Colon (tissue), 2 donors: ENCODE data around the gene CHRNE.
"Not testable (repeated sequence)": the region's sequence is repeated elsewhere in the genome, so short reads cannot be mapped to it uniquely, and the experiment has no call there.

ENCODE experiments used
- FAIRE-seq: peaks from 2 replicates; lab custom pipeline; 2012; peaks lifted over from hg19 to GRCh38; lab: Jason Lieb, UNC
- donor health status: control.
- donor health status: control.

CHRNE gene

DNA sequence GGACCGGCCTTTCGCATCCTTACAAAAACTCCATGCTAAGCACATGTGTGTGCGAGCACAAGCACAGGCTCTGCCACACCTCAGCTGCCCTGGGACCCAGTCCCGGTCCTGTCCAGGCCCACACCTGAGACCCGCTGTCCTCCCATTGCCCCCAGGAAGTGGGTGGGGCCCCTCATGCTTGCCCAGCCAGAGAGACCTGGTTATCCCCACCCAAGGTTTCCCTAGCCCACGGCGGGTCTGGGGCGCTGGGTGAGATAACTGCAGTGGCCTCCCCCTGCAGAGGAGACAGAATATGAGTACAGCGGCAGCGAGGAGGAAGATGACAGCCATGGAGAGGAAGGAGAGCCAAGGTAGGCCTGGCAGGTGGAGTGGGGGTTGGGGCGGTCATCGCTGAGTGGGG is 16.1 kb downstream of the CHRNE start:
- FAIRE-seq: no peak

DNA sequence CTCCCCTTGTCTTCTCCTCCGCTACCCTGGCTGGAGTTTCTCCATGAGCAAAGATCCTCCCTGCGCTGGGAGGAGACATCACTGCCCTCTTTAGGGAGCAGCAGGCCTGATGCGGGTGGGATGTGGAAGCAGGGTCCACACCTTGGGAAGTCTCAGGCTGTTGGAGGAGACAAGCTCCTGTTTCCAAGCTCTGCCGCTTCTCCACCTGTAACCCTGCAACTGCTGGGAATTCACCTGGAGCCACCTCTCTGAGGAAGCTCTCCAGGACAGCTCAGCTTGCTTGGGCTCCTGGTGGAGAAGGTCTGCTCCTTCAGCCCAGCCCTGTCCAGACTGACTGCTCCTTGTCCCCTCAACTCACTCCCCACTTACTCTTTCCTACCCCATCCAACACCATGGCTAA is 18.4 kb downstream of the CHRNE start:
- FAIRE-seq: no peak

DNA sequence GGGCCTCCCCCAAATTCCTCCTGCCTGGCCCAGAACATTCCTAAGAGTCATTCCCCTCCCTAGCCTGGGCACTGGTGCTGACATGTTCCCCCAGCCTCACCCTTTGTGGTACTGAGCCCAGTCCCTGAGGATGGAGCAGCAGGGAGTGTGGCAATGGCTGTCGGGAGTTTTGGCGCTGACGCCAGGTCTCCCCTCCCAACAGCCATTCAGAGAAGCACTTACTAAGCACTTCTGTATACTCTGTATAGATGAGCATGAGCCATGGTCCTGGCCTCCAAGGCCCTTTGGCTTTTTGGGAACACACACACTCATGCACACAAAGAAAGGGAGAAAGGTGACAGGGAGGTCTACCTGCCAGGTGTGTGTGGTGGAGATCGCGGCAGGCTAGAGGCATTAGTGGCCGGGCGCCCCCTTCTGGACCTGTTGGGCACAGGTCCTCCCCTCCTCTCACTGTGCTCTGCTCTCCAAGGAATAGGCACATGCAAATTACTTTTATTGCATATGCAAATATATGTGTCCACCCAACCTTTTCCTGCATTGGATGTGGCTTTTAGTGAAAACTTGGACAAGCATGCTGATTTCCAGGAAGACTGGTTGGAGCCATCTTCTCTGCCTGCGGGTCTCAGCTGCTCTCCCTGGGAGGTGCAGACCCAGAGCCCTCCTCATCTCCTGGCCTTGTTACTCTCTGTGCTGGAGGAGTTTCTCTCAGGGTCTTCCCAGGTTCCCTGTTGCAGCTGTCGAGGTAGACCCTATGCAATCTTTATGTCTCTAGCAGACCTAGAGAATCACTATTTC is 20.9 kb downstream of the CHRNE start:
- FAIRE-seq: no peak

- FAIRE-seq: no peak
Measured at GRCh38 chr17:4880857-4881256, 22.0 kb downstream of the CHRNE start.

DNA sequence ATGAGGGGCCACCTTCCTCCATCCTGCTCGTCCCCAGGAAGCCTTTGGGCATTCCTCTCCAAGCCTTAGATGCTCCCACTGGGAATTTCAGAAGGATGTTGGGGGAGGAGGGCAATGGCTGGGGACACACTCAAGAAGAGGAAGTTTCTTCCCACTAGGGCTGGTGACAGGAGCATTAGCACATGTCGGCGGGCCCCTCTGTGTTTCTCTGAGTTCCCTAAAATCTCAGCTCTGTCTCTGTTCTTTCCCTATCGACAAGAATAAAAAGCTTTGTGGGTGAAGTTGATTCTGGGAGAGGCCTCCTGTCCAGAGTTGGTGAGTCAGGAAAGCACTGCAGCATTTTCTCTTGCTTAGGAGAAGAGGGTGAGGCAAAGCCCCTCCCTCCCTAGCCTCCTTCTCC is 23.3 kb downstream of the CHRNE start:
- FAIRE-seq: no peak

DNA sequence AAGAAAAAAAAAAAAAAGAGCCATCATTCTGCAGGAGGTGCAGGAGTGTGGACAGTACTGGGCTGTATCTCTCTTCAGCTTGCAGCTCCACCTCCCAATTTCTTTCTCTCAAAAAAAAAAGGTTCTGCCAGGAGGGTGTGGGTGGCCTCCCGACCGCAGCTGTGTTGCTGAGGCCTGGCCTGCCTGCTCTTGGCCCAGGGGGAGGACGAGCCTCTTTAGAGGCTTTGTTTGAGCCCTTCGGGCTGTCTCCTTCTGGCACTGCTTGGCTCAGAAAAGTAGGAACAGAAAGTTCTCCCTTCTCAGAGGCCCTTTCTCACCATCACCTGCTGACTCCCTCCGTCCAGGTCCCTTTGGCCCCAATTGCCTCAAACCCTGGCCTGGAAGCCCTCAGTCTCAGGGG is 25.8 kb downstream of the CHRNE start:
- no peak for FAIRE-seq

DNA sequence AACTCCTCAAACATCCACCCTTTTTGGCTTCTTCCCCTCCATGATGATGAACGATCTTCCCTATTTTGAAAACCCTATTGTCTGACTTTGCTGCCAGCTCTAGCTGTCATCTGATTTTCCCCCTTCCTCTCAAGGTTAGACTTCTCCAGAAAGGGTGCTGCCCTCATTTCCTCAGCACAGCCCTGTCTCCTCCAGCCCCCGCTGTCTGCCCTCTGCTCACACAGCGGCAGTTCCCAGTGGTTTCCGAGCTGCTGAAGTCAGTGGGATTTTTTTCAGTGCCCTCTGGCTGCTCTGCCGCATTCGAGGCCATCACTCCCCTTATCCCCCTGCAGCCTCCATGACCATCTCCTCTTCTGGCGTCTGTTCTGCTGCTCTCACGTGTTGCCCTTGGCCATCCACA is 30.1 kb downstream of the CHRNE start:
- no peak for FAIRE-seq

DNA sequence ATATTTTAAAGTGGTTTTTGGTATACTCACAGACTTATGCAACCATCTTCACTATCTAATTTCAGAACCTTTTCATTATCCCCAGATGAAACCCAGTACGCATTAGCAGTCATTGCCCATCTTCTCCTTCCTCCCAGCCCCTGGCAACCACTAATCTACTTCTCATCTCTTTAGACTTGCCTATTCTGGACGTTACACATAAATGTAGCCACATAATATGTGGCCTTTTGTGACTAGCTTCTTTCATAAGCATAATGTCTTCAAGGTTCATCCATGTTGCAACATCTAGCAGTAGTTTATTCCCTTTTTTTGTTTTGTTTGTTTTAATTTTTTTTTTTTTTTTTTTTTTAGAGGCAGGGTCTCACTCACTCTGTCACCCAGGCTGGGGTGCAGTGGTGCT is 32.0 kb downstream of the CHRNE start:
- no peak for FAIRE-seq

- not testable (repeated sequence) for FAIRE-seq
Measured at GRCh38 chr17:4869058-4869998, 33.6 kb downstream of the CHRNE start.

DNA sequence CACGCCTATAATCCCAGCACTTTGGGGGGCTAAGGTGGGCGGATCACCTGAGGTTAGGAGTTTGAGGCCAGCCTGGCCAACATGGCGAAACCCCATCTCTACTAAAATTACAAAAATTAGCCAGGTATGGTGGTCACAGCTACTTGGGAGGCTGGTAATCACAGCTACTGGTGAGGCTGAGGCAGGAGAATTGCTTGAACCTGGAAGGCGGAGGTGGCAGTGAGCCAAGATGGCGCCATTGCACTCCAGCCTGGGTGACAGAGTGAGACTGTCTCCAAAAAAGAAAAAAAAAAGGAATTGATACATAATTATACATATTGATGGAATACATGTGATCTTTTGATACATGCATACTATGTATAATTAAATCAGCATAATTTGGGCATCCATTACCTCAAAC is 35.4 kb downstream of the CHRNE start:
- not testable (repeated sequence) for FAIRE-seq

DNA sequence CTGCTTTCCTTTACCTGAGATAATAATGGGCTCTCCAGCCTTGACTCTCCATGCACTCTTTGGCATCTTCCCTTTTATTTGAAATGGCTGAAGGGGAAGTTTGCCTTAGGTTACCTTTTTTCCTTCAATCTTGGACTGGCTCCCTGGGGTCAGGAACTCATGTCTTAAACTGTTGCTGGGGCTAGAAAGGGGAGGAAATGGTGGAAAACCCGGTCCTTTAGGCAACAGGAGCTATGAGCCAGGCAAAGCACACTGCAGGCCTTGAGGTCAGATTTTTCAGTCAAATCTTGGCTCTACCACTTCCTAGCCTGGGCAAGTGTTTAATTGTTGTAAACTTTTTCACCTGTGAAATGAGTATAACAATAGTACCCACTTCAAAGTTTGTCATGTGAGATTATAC is 39.6 kb downstream of the CHRNE start:
- FAIRE-seq: no peak

DNA sequence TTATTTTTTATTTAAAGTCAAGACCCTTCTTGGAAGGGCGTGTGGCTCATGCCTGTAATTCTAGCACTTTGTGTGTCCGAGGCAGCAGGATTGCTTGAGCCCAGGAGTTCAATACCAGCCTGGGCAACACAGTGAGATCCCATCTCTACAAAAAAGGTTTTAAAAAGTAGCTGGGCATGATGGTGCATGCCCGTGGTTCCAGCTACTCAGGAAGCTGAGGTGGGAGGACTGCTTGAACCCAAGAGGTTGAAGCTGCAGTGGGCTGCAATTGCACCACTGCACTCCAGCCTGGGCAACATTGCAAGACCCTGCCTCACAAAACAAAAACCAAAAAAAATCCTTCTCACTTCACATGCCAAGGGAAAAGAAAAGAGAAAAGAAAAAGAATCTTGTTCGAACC is 40.2 kb downstream of the CHRNE start:
- FAIRE-seq: no peak

- no peak for FAIRE-seq
Measured at GRCh38 chr17:4861052-4861451, 41.8 kb downstream of the CHRNE start.

- no peak for FAIRE-seq
Measured at GRCh38 chr17:4860651-4861050, 42.2 kb downstream of the CHRNE start.

- no peak for FAIRE-seq
Measured at GRCh38 chr17:4859816-4860625, 42.9 kb downstream of the CHRNE start.

DNA sequence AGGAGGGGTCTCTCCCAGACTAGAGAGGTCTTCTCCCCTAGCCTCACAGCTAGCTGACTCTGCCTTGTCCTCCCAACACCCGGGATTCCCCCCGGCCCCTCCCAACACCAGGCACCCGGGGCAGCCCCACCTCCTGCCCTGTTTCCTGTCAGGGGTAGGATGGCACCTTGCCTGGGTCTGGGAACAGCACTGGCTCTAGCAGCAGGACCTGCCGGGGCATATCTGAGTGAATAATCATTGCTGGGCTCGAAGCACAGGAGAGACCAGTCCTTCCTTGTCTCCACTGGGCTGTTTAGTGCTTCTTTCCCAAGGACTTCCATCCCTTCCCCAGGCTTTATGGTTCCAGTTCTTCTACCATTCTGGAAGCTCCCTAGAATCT is 44.0 kb downstream of the CHRNE start:
- no peak for FAIRE-seq

DNA sequence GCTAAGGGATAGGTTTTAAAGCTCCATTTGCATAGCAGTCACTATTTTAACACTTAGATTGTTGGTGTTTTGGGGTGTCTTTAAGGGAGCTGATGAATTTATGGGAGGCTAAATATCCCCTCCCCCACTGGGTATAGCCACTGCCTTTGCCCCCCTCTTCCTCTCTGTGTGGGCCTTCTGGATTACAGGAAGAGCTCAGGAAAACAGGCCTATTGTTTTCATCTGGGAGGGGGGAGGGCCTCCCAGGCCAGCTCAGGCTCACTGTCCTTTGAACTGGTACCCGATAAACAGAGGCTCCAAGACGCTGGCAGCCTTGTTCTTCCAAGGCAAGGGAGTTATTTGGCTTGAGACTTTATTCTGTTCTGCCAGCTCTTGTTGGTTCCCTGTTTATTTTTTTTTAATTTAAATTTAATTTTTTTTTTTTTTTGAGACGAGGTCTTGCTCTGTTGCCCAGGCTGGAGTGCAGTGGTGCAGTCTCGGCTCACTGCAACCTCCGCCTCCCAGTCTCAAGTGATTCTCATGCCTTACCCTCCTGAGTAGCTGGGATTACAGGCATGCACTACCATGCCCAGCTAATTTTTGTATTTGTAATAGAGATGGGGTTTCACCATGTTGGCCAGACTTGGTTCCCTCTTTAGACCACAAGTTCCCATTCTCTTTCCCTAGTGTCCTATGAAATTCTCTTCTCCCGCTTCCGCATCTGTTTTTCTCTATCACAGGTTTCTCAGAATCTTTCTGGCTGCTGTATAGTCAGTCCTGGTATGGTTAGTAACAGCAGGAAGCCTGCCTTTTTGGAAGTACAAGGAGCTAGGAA is 44.6 kb downstream of the CHRNE start:
- FAIRE-seq: no peak

GRCh38 chr17:4857347-4857746 is 45.6 kb downstream of the CHRNE start:
- not testable (repeated sequence) for FAIRE-seq

- no peak for FAIRE-seq
Measured at GRCh38 chr17:4856937-4857314, 46.0 kb downstream of the CHRNE start.

GRCh38 chr17:4856271-4856936 is 46.5 kb downstream of the CHRNE start:
- no peak for FAIRE-seq

- FAIRE-seq: no peak
Measured at GRCh38 chr17:4854111-4854681, 48.7 kb downstream of the CHRNE start.
